Suppressor macrophage (primary cell): ENCODE data around the gene OTOGL.
"Not testable (repeated sequence)": the region's sequence is repeated elsewhere in the genome, so short reads cannot be mapped to it uniquely, and the experiment has no call there.

ENCODE experiments used
- DNase-seq, 4 experiments: peaks; one replicate each; pipeline ENCODE4 v3.0.0-alpha.2; 2020 to 2022

OTOGL gene

GRCh38 chr12:80291108-80291754, 191.9 kb downstream of the OTOGL start:
- no peak for DNase-seq

GRCh38 chr12:80293347-80293746, 194.0 kb downstream of the OTOGL start:
- DNase-seq: no peak

- no peak for DNase-seq
Measured at GRCh38 chr12:80293759-80294158, 194.4 kb downstream of the OTOGL start.

GRCh38 chr12:80299219-80299618, 199.9 kb downstream of the OTOGL start:
- no peak for DNase-seq

GRCh38 chr12:80299976-80300375, 200.6 kb downstream of the OTOGL start:
- DNase-seq: no peak

GRCh38 chr12:80307436-80307835, 208.1 kb downstream of the OTOGL start:
- not testable (repeated sequence) for DNase-seq

- DNase-seq: no peak
Measured at GRCh38 chr12:80313209-80313608, 213.9 kb downstream of the OTOGL start.

GRCh38 chr12:80314741-80315140, 215.4 kb downstream of the OTOGL start:
- DNase-seq: no peak

GRCh38 chr12:80316222-80316621, 216.9 kb downstream of the OTOGL start:
- DNase-seq: no peak

- no peak for DNase-seq
Measured at GRCh38 chr12:80317307-80317706, 218.0 kb downstream of the OTOGL start.

GRCh38 chr12:80317899-80318298, 218.6 kb downstream of the OTOGL start:
- DNase-seq: no peak

GRCh38 chr12:80320121-80320678, 220.9 kb downstream of the OTOGL start:
- no peak for DNase-seq

- no peak for DNase-seq
Measured at GRCh38 chr12:80321653-80322052, 222.3 kb downstream of the OTOGL start.

- DNase-seq: no peak
Measured at GRCh38 chr12:80325167-80325959, 226.0 kb downstream of the OTOGL start.

GRCh38 chr12:80332827-80333226, 233.5 kb downstream of the OTOGL start:
- DNase-seq: no peak

GRCh38 chr12:80352474-80352873, 253.1 kb downstream of the OTOGL start:
- DNase-seq: no peak

- no peak for DNase-seq
Measured at GRCh38 chr12:80353254-80353653, 253.9 kb downstream of the OTOGL start.

GRCh38 chr12:80356097-80356496, 256.8 kb downstream of the OTOGL start:
- no peak for DNase-seq

- DNase-seq: no peak
Measured at GRCh38 chr12:80359703-80360102, 260.4 kb downstream of the OTOGL start.

- no peak for DNase-seq
Measured at GRCh38 chr12:80364056-80364455, 264.7 kb downstream of the OTOGL start.

GRCh38 chr12:80373666-80374065, 274.3 kb downstream of the OTOGL start:
- DNase-seq: no peak

GRCh38 chr12:80374615-80375014, 275.3 kb downstream of the OTOGL start:
- no peak for DNase-seq

GRCh38 chr12:80377140-80377794, 277.9 kb downstream of the OTOGL start:
- DNase-seq: no peak
